Activated CD8-positive, alpha-beta memory T cell treated with anti-CD3 and anti-CD28 coated beads for 48 hours (primary cell): Measurements from ENCODE around the gene DVL2.

Experiments
- DNase-seq, 3 experiments: peaks; one replicate each; pipeline ENCODE4 v3.0.0-alpha.2; 2020; ENCODE audit warnings: low read depth in 2 of 3, low spot score in 2 of 3

Gene DVL2

DNA sequence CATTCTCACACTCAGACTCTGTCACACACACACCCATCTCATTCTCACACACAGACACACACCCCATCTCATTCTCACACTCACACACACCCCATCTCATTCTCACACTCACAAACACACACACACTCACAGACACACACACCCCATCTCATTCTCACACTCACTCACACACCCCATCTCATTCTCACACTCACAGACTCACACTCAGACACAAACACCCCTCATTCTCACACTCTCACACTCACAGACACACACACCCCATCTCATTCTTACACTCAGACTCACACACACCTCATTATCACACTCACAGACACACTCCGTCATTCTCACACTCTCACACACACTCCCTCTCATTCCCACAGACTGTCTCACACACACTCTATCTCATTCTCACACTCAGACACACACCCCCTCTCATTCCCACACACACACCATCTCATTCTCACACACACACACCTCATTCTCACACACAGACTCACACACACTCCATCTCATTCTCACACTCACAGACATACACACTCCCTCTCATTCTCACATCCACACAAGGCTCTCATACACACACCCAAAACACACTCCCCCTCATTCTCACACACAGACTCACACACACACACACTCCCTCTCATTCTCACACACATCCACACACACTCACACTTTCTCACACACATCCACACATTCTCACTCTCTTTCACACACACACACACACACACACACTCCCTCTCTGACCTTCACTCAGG, 58.0 kb downstream of the DVL2 start:
- DNase-seq = no peak
